ENCODE results near the gene MBD4. TPM values are rescaled to one million over a fixed set of nuclear protein-coding genes. Genes with fewer than 3 reads are reported as not detected.

The MBD4 gene
- total and polyA plus RNA-seq, 2 experiments from 2014 or later = 33.9 to 59.3 TPM

GRCh38 chr3:129404130-129404529, 35.6 kb downstream of the MBD4 start (continued):
- TF ChIP-seq REST (IDR thresholded peaks at IDR 0.05; ENCODE audit: unreplicated experiment) = no peak

- ATAC-seq (no peak), DNase-seq (ENCODE audit: low spot score) (no peak)
- H3K79me2 ChIP-seq (replicated peaks; ENCODE audit: insufficient read depth) = peaks cover 8% of the 10 kb centered on the region
- H3K27ac ChIP-seq (ENCODE audit: low read depth) = no peak overlapping the region
- Mint-ChIP-seq H3K9me3 (no peaks in the 10 kb centered on the region; the same call in 2 of the 3 replicates), H3K4me3 (no peak overlapping the region), H3K27me3 (ENCODE audit: insufficient read depth, low read depth, poor library complexity) (peaks cover 9% of the 10 kb centered on the region), H3K36me3 (ENCODE audit: low read depth) (no peaks in the 10 kb centered on the region), H3K4me1 (peaks cover 4% of the 10 kb centered on the region), H3K27ac (no peak overlapping the region)
- no peaks in the 10 kb centered on the region for H3K9me2 ChIP-seq (ENCODE audit: insufficient read depth)
- no peaks in the 10 kb centered on the region for H3K36me3 ChIP-seq (ENCODE audit: insufficient read depth)
- no peak overlapping the region for H3K4me2 ChIP-seq
- H3K4me3 ChIP-seq = no peak overlapping the region
- H3K27me3 ChIP-seq (ENCODE audit: insufficient read depth) = no peaks in the 10 kb centered on the region
- no peak overlapping the region for H2AFZ ChIP-seq
- peaks cover 4% of the 10 kb centered on the region; the same call in 1 of the 2 replicates for H4K20me1 ChIP-seq (replicated peaks; ENCODE audit: insufficient read depth)
- H3K4me1 ChIP-seq (ENCODE audit: insufficient read depth) = peaks cover under 1% of the 10 kb centered on the region; the same call in 1 of the 2 replicates
- TF ChIP-seq CTCF (conservative IDR thresholded peaks at IDR 0.05; ENCODE audit: low read depth in 2 of 2) (no peak), EZH2phosphoT487 (IDR thresholded peaks at IDR 0.05; ENCODE audit: unreplicated experiment) (no peak), REST (IDR thresholded peaks at IDR 0.05; ENCODE audit: unreplicated experiment) (no peak), ZNF114 (CRISPR knock-in tag; IDR thresholded peaks at IDR 0.05) (no peak), EZH2 (IDR thresholded peaks at IDR 0.05; ENCODE audit: low read depth, unreplicated experiment) (no peak)
- no peaks in the 10 kb centered on the region for H3F3A ChIP-seq (replicated peaks; ENCODE audit: low read depth)
Observed at GRCh38 chr3:129403450-129403849, 36.3 kb downstream of the MBD4 start.
